A549 treated with ZK216348 at 1 μM for 4 hours (cell line): ENCODE results near the gene OASL. TPM values are rescaled to one million over a fixed set of nuclear protein-coding genes. Genes with fewer than 3 reads are reported as not detected.

Source experiments
- total RNA-seq: library from RNA; stranded (reverse); fragments of 200-300 nt; extraction: Qiagen RNA extraction; gene quantifications from 5 replicates; pipeline ENCODE4 v1.2.3, GENCODE V29; 2022; ENCODE audit warnings: low read depth

The OASL gene, protein sequence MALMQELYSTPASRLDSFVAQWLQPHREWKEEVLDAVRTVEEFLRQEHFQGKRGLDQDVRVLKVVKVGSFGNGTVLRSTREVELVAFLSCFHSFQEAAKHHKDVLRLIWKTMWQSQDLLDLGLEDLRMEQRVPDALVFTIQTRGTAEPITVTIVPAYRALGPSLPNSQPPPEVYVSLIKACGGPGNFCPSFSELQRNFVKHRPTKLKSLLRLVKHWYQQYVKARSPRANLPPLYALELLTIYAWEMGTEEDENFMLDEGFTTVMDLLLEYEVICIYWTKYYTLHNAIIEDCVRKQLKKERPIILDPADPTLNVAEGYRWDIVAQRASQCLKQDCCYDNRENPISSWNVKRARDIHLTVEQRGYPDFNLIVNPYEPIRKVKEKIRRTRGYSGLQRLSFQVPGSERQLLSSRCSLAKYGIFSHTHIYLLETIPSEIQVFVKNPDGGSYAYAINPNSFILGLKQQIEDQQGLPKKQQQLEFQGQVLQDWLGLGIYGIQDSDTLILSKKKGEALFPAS
- 2.7 to 4.1 TPM (median 3.7 TPM) in 5 replicates for total RNA-seq

DNA sequence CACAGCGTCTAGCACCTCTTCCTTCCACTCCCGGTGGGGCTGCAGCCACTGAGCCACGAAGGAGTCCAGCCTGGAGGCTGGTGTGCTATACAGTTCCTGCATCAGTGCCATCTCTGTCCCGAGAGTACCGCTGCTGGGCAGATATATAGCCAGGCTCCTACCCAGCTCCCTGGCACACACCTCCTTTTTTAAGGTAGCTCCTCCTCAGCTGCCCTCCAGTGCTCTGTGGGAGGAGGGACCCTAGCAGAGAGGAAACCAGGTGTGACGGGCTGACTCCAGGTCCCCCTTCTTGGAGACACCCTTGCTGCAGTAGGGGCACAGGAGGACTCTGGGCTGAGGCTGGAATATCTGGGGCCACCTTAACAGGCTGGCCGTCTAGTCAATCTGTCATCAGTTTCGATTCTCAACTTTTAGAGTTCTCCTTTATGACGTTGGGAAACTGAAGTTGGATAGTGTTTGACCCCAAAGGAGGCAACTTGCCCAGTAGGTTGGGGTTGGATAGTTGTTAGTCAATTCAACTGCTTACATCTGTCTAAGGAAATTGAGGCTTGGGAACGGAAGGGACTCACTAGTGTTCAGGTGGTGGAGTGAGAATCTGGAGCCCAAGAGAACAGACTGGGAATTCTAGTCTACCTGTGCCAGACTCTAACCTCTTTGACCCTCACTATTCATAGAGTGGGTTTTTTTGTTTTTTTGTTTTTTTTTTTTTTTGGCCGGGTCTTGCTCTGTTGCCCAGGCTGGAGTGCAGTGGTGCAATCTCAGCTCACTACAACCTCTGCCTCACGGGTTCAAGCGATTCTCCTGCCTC, at the start of gene OASL:
TSS of gene OASL (minus strand) at position 386 of the 808 bp plus-strand sequence. CDS start at position 111, 275 bp downstream.

DNA sequence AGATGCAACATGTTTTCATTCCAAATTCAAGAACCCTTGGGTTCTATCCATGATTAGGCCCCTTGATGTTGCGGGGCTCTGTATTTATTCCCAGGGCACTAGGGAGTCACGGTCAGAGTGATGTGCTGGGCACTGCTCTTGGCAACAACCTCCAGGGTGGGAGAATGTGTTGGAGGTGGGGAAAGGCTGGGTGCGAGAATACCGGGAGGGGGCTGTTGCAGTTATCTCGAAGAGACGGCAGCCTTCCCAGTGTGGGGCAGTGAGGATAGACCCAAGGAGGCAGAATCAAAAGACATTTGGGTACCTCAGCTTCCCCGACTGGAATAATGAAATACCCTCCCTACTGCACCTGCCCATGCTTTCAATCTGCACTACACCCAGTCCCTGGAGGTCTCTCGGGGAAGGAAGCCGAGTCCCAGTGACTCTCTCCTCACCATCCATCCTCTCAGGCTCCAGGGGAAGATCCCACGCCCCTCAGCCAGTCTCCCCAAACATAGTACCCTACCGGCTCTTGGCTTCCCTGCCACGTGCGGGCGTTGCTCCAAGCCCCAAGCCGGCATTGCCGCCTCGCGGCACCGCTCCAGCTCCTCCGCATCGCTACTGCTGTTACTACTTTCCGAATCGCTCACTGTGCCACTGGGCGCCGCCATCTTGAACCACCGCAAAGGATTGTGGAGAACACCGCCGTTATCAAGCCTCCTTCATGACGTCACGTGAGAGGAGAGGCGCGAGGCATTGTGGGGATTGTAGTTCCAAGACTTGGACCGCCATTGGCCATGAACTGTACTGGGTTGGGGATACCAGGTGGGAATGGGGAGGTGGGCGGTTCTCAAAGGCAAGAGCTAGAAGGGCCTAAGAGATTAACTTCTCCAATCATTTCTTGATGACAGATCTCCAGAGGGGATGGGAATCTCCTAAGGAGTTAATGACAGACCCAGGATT, 22.9 kb downstream of the OASL start, which contains the start of gene C12orf43:
TSS of gene C12orf43 (minus strand) at position 663 of the 942 bp plus-strand sequence. CDS start at position 650, 13 bp downstream.

DNA sequence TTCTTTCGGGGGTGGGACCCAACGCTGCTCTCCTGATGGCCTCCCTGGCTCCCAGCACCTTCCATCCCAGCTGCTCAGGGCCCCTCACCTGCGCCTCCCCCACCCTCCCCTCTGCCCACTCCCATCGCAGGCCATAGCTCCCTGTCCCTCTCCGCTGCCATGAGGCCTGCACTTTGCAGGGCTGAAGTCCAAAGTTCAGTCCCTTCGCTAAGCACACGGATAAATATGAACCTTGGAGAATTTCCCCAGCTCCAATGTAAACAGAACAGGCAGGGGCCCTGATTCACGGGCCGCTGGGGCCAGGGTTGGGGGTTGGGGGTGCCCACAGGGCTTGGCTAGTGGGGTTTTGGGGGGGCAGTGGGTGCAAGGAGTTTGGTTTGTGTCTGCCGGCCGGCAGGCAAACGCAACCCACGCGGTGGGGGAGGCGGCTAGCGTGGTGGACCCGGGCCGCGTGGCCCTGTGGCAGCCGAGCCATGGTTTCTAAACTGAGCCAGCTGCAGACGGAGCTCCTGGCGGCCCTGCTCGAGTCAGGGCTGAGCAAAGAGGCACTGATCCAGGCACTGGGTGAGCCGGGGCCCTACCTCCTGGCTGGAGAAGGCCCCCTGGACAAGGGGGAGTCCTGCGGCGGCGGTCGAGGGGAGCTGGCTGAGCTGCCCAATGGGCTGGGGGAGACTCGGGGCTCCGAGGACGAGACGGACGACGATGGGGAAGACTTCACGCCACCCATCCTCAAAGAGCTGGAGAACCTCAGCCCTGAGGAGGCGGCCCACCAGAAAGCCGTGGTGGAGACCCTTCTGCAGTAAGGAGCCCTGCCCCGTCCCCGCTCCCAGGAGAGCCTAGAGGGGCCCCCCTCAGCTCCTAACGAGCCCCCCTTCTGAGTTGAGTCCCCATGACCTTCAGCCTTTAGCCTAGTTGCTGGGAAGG, 60.5 kb downstream of the OASL start, which contains the start of gene HNF1A:
TSS of gene HNF1A (plus strand) at position 248 of the 924 bp plus-strand sequence. CDS start at position 474, 226 bp downstream.

Other genes with a start within 250 kb of the OASL start
- 31.8 to 52.9 TPM (median 46.9 TPM) in 5 replicates for gene SPPL3, start 134.9 kb downstream of the OASL start, total RNA-seq
- 2.8 to 6.8 TPM (median 5.6 TPM) in 5 replicates for gene HNF1A, start 60.7 kb downstream of the OASL start, total RNA-seq
- gene C12orf43, start 22.8 kb downstream of the OASL start, total RNA-seq: 20.5 to 25.6 TPM (median 24.5 TPM) in 5 replicates
- not detected in 5 replicates for gene P2RX7, start 93.6 kb upstream of the OASL start, total RNA-seq
- gene P2RX4, start 170.9 kb upstream of the OASL start, total RNA-seq: 14.6 to 18.6 TPM (median 17.3 TPM) in 5 replicates